Natural killer cell treated with Interleukin-12 subunit alpha and Interleukin-12 subunit beta and Interleukin-15 and Interleukin-18, amount 100 ng/mL, for 72 hours (primary cell): ENCODE measurements around the gene TAF9. TPM values are rescaled to one million over a fixed set of nuclear protein-coding genes. Genes with fewer than 3 reads are reported as not detected.
"Not testable (repeated sequence)": the region's sequence is repeated elsewhere in the genome, so short reads cannot be mapped to it uniquely, and the experiment has no call there.

Experiments used
- ATAC-seq, 2 donors: fragments of 150-1000 bp; cut with Tn5 transposase in 1 of 2; sonication (Bioruptor Pico), chemical (Tn5 transposase) in 1 of 2; 2 replicates each; pipeline ENCODE4 v1.10.0; 2021
- DNase-seq: peaks from one replicate; pipeline ENCODE4 v3.0.0; 2022; ENCODE audit warnings: low spot score
- H3K27ac Mint-ChIP-seq, 2 donors: 1 replicate in 1 of 2; 2 replicates in 1 of 2; pipeline ENCODE4 v1.8.0; 2022; ENCODE audit warnings: mixed read lengths in 2 of 2, mild to moderate bottlenecking in 1 of 2, moderate library complexity in 1 of 2
- H3K27me3 Mint-ChIP-seq, 2 donors: 1 replicate in 1 of 2; 2 replicates in 1 of 2; pipeline ENCODE4 v1.8.0; 2022; ENCODE audit warnings: mixed read lengths in 2 of 2
- H3K36me3 Mint-ChIP-seq: one replicate; pipeline ENCODE4 v1.8.0; 2022; ENCODE audit warnings: mixed read lengths
- H3K4me1 Mint-ChIP-seq, 2 donors: 1 replicate in 1 of 2; 2 replicates in 1 of 2; pipeline ENCODE4 v1.8.0; 2022; ENCODE audit warnings: low read depth in 2 of 2, mixed read lengths in 2 of 2, mild to moderate bottlenecking in 1 of 2
- H3K4me3 Mint-ChIP-seq: one replicate; pipeline ENCODE4 v1.8.0; 2022; ENCODE audit warnings: mixed read lengths
- H3K9me3 Mint-ChIP-seq: 2 replicates; pipeline ENCODE4 v1.8.0; 2022; ENCODE audit warnings: mixed read lengths
- total RNA-seq, 2 donors: library from RNA; stranded (reverse); gene quantifications; one replicate each; pipeline ENCODE4 v1.2.3, GENCODE V29; 2022

TAF9 gene
- total RNA-seq, 2 donors from 2014 or later = 38.9 to 51.0 TPM

- H3K4me3 Mint-ChIP-seq = peak overlapping the region; percentile 90
- peaks cover 12 to 17% of the 10 kb centered on the region in 2 donors for H3K4me1 Mint-ChIP-seq
- no peak for DNase-seq
- no peak for ATAC-seq
- H3K27me3 Mint-ChIP-seq = no peaks in the 10 kb centered on the region
- H3K27ac Mint-ChIP-seq = peak overlapping the region; percentile 90 to 92
- peaks cover 14% of the 10 kb centered on the region for H3K36me3 Mint-ChIP-seq
- no peaks in the 10 kb centered on the region for H3K9me3 Mint-ChIP-seq
These were observed 1.5 kb downstream of the TAF9 start for GRCh38 chr5:69367697-69368279.

- H3K4me3 Mint-ChIP-seq = no peak overlapping the region
- peaks cover 18 to 25% of the 10 kb centered on the region in 2 donors for H3K4me1 Mint-ChIP-seq
- no peak for DNase-seq
- no peaks in the 10 kb centered on the region for H3K9me3 Mint-ChIP-seq
- H3K27me3 Mint-ChIP-seq = no peaks in the 10 kb centered on the region
- no peak overlapping the region for H3K27ac Mint-ChIP-seq
- no peak for ATAC-seq
- H3K36me3 Mint-ChIP-seq = peaks cover 23% of the 10 kb centered on the region
These were observed 4.5 kb downstream of the TAF9 start for GRCh38 chr5:69364850-69365249.

- H3K4me1 Mint-ChIP-seq = peaks cover 18 to 25% of the 10 kb centered on the region in 2 donors
- no peaks in the 10 kb centered on the region for H3K9me3 Mint-ChIP-seq
- H3K27ac Mint-ChIP-seq = no peak overlapping the region
- no peak for DNase-seq
- no peak for ATAC-seq
- H3K36me3 Mint-ChIP-seq = peaks cover 24% of the 10 kb centered on the region
- no peaks in the 10 kb centered on the region for H3K27me3 Mint-ChIP-seq
- no peak overlapping the region for H3K4me3 Mint-ChIP-seq
These were observed 4.9 kb downstream of the TAF9 start for GRCh38 chr5:69364414-69364813.

- no peak for DNase-seq
- no peaks in the 10 kb centered on the region for H3K9me3 Mint-ChIP-seq
- ATAC-seq = no peak
- H3K36me3 Mint-ChIP-seq = peaks cover 27% of the 10 kb centered on the region
- peaks cover 13 to 17% of the 10 kb centered on the region in 2 donors for H3K4me1 Mint-ChIP-seq
- no peak overlapping the region for H3K4me3 Mint-ChIP-seq
- H3K27ac Mint-ChIP-seq = no peak overlapping the region
- no peaks in the 10 kb centered on the region for H3K27me3 Mint-ChIP-seq
These were observed 8.9 kb downstream of the TAF9 start for GRCh38 chr5:69360442-69360841.

- Mint-ChIP-seq H3K36me3 (peaks cover 20% of the 10 kb centered on the region), H3K27ac (no peak overlapping the region)
- ATAC-seq = no peak
These were observed 9.6 kb downstream of the TAF9 start for GRCh38 chr5:69359699-69360098.

GRCh38 chr5:69350664-69351063, 18.7 kb downstream of the TAF9 start:
- H3K27ac Mint-ChIP-seq = no peak overlapping the region
- H3K4me1 Mint-ChIP-seq = no peaks in the 10 kb centered on the region
- H3K27me3 Mint-ChIP-seq = no peaks in the 10 kb centered on the region
- ATAC-seq = no peak
- DNase-seq = no peak
- H3K4me3 Mint-ChIP-seq = no peak overlapping the region
- H3K36me3 Mint-ChIP-seq = peaks cover 7% of the 10 kb centered on the region
- H3K9me3 Mint-ChIP-seq = no peaks in the 10 kb centered on the region

More at GRCh38 chr5:69359699-69360098, 9.6 kb downstream of the TAF9 start:
- no peak for DNase-seq
- no peak overlapping the region for H3K4me3 Mint-ChIP-seq
- H3K9me3 Mint-ChIP-seq = no peaks in the 10 kb centered on the region
- H3K27me3 Mint-ChIP-seq = no peaks in the 10 kb centered on the region
- peaks cover 9 to 11% of the 10 kb centered on the region in 2 donors for H3K4me1 Mint-ChIP-seq

GRCh38 chr5:69343083-69343482, 26.2 kb downstream of the TAF9 start:
- H3K4me1 Mint-ChIP-seq = no peaks in the 10 kb centered on the region
- no peaks in the 10 kb centered on the region for H3K9me3 Mint-ChIP-seq
- H3K36me3 Mint-ChIP-seq = no peaks in the 10 kb centered on the region
- H3K4me3 Mint-ChIP-seq = no peak overlapping the region
- H3K27ac Mint-ChIP-seq = no peak overlapping the region
- H3K27me3 Mint-ChIP-seq = no peaks in the 10 kb centered on the region
- ATAC-seq = no peak
- no peak for DNase-seq

GRCh38 chr5:69341520-69342161, 27.7 kb downstream of the TAF9 start:
- ATAC-seq = peak in 1 of 2 donors; percentile 52
- Mint-ChIP-seq H3K36me3 (no peaks in the 10 kb centered on the region), H3K4me1 (no peaks in the 10 kb centered on the region)

GRCh38 chr5:69335341-69335935, 33.9 kb downstream of the TAF9 start:
- Mint-ChIP-seq H3K36me3 (no peaks in the 10 kb centered on the region), H3K4me3 (no peak overlapping the region), H3K9me3 (no peaks in the 10 kb centered on the region), H3K27ac (no peak overlapping the region), H3K27me3 (no peaks in the 10 kb centered on the region), H3K4me1 (peaks cover 10 to 11% of the 10 kb centered on the region in 2 donors)
- DNase-seq (no peak), ATAC-seq (no peak)

More at GRCh38 chr5:69341520-69342161, 27.7 kb downstream of the TAF9 start:
- Mint-ChIP-seq H3K9me3 (no peaks in the 10 kb centered on the region), H3K27me3 (no peaks in the 10 kb centered on the region), H3K27ac (no peak overlapping the region), H3K4me3 (no peak overlapping the region)
- DNase-seq = no peak

GRCh38 chr5:69334793-69335268, 34.5 kb downstream of the TAF9 start:
- Mint-ChIP-seq H3K36me3 (no peaks in the 10 kb centered on the region), H3K27me3 (no peaks in the 10 kb centered on the region), H3K9me3 (no peaks in the 10 kb centered on the region), H3K27ac (peak overlapping the region in 1 of 2 donors; percentile 35), H3K4me1 (peaks cover 10 to 11% of the 10 kb centered on the region in 2 donors), H3K4me3 (peak overlapping the region; percentile 30)
- DNase-seq = peak; percentile 72
- ATAC-seq = peak; percentile 75 to 82

GRCh38 chr5:69333668-69334315, 35.5 kb downstream of the TAF9 start:
- H3K9me3 Mint-ChIP-seq, H3K27me3 Mint-ChIP-seq, ATAC-seq, H3K27ac Mint-ChIP-seq, DNase-seq, H3K4me3 Mint-ChIP-seq, H3K36me3 Mint-ChIP-seq: not testable (repeated sequence)
- peaks cover 10 to 11% of the 10 kb centered on the region in 2 donors for H3K4me1 Mint-ChIP-seq

GRCh38 chr5:69331528-69332445, 37.5 kb downstream of the TAF9 start:
- H3K27me3 Mint-ChIP-seq = no peaks in the 10 kb centered on the region
- H3K36me3 Mint-ChIP-seq = no peaks in the 10 kb centered on the region
- H3K27ac Mint-ChIP-seq = peak overlapping the region; percentile 82 to 90
- ATAC-seq = no peak
- no peaks in the 10 kb centered on the region for H3K9me3 Mint-ChIP-seq
- peaks cover 10 to 11% of the 10 kb centered on the region in 2 donors for H3K4me1 Mint-ChIP-seq
- H3K4me3 Mint-ChIP-seq = peak overlapping the region; percentile 88
- DNase-seq = no peak

- no peak overlapping the region for H3K27ac Mint-ChIP-seq
- no peaks in the 10 kb centered on the region for H3K36me3 Mint-ChIP-seq
- no peak overlapping the region for H3K4me3 Mint-ChIP-seq
- DNase-seq (no peak), ATAC-seq (no peak)
- H3K9me3 Mint-ChIP-seq = no peaks in the 10 kb centered on the region
- peaks cover 10 to 11% of the 10 kb centered on the region in 2 donors for H3K4me1 Mint-ChIP-seq
- no peaks in the 10 kb centered on the region for H3K27me3 Mint-ChIP-seq
These were observed 39.3 kb downstream of the TAF9 start for GRCh38 chr5:69329905-69330489.
